NCI-H2107 treated with DMSO at 0.1 percent for 48 hours (cell line): Measurements from ENCODE around the gene KCNIP1.

Experiments used
- DNase-seq: peaks from one replicate; lab custom pipeline; 2025; ENCODE audit not compliant: unreplicated experiment; lab: John Stamatoyannopoulos, UW

Gene KCNIP1

GRCh38 chr5:170700503-170700902, 196.7 kb downstream of the KCNIP1 start:
- DNase-seq = no peak

GRCh38 chr5:170701334-170701733, 197.5 kb downstream of the KCNIP1 start:
- DNase-seq = no peak

- DNase-seq = no peak
Measured at GRCh38 chr5:170704417-170705192, 200.8 kb downstream of the KCNIP1 start.

- no peak for DNase-seq
Measured at GRCh38 chr5:170709640-170710039, 205.8 kb downstream of the KCNIP1 start.

- DNase-seq = no peak
Measured at GRCh38 chr5:170711300-170711699, 207.5 kb downstream of the KCNIP1 start.

- no peak for DNase-seq
Measured at GRCh38 chr5:170715141-170715540, 211.3 kb downstream of the KCNIP1 start.

GRCh38 chr5:170716396-170716795, 212.6 kb downstream of the KCNIP1 start:
- DNase-seq = no peak

GRCh38 chr5:170719551-170719950, 215.7 kb downstream of the KCNIP1 start:
- DNase-seq = no peak

GRCh38 chr5:170720179-170720578, 216.4 kb downstream of the KCNIP1 start:
- DNase-seq = no peak

- DNase-seq = no peak
Measured at GRCh38 chr5:170720984-170721383, 217.2 kb downstream of the KCNIP1 start.

- DNase-seq = no peak
Measured at GRCh38 chr5:170721681-170722080, 217.9 kb downstream of the KCNIP1 start.

- no peak for DNase-seq
Measured at GRCh38 chr5:170722316-170722715, 218.5 kb downstream of the KCNIP1 start.

- no peak for DNase-seq
Measured at GRCh38 chr5:170731052-170731451, 227.2 kb downstream of the KCNIP1 start.

GRCh38 chr5:170732685-170733084, 228.9 kb downstream of the KCNIP1 start:
- no peak for DNase-seq

- DNase-seq = no peak
Measured at GRCh38 chr5:170736966-170737365, 233.1 kb downstream of the KCNIP1 start.

GRCh38 chr5:170737591-170737990, 233.8 kb downstream of the KCNIP1 start:
- DNase-seq = no peak

- DNase-seq = no peak
Measured at GRCh38 chr5:170738840-170739239, 235.0 kb downstream of the KCNIP1 start.

- DNase-seq = no peak
Measured at GRCh38 chr5:170739446-170739845, 235.6 kb downstream of the KCNIP1 start.

GRCh38 chr5:170740551-170741205, 236.9 kb downstream of the KCNIP1 start:
- DNase-seq = no peak

- no peak for DNase-seq
Measured at GRCh38 chr5:170741801-170742200, 238.0 kb downstream of the KCNIP1 start.

- DNase-seq = no peak
Measured at GRCh38 chr5:170743876-170744212, 240.0 kb downstream of the KCNIP1 start.

- peak; percentile 29 for DNase-seq
Measured at GRCh38 chr5:170745481-170746071, 241.8 kb downstream of the KCNIP1 start.
